Large intestine (tissue), 3 donors: ENCODE data around the gene RNF11. TPM values are rescaled to one million over a fixed set of nuclear protein-coding genes. Genes with fewer than 3 reads are reported as not detected.

Source experiments
- DNase-seq, 2 donors: peaks; one replicate each; pipeline versions ENCODE4 v3.0.0 to v3.0.0-alpha.2; 2013
- H3K27ac ChIP-seq: one replicate; pipeline ENCODE4 v1.5.1; 2013; ENCODE audit warnings: low read length
- H3K27me3 ChIP-seq: 2 replicates; pipeline ENCODE4 v1.6.1; 2013; ENCODE audit warnings: low read length; ENCODE audit not compliant: control insufficient read depth, insufficient read depth
- H3K36me3 ChIP-seq: 2 replicates; pipeline ENCODE4 v1.6.1; 2013; ENCODE audit warnings: low read length; ENCODE audit not compliant: control insufficient read depth, insufficient read depth
- H3K4me1 ChIP-seq: one replicate; pipeline ENCODE4 v1.6.1; 2013; ENCODE audit warnings: low read length; ENCODE audit not compliant: control insufficient read depth, insufficient read depth
- H3K4me3 ChIP-seq: one replicate; pipeline ENCODE4 v1.5.1; 2013; ENCODE audit warnings: low read length
- H3K9me3 ChIP-seq: one replicate; pipeline ENCODE4 v1.6.1; 2013; ENCODE audit warnings: mild to moderate bottlenecking, low read depth, low read length, moderate library complexity; ENCODE audit not compliant: control insufficient read depth
- WGBS: methylation state at CpG from one replicate; pipeline ENCODE4 v1.1.5; 2013; ENCODE audit warnings: low lambda C conversion rate; ENCODE audit not compliant: insufficient coverage; 5-methylcytosine and 5-hydroxymethylcytosine counted together
- polyA plus RNA-seq: library from polyadenylated mRNA; unstranded; fragments of 120-200 nt; gene quantifications from one replicate; pipeline ENCODE4 v1.2.1, GENCODE V29; 2013

The RNF11 gene
- polyA plus RNA-seq, 1 donor: 80.0 TPM

DNA sequence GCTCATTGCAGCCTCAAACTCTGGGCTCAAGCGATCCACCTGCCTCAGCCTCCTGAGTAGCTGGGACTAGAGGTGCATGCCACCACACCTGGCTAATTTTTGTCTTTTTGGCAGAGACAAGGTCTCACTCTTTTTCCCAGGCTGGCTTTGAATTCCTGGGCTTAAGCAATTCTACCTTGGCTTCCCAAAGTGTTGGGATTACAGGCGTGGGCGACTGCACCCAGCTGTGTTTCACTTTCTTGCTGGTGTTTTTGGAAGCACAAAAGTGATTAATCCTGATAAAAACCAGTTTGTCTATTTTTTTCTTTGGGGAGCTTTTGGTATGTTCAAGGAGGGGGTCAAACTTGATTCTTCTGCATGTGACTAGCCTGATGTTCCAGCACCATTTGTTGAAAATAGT is 19.3 kb downstream of the RNF11 start:
- Histone ChIP-seq H3K4me1 (no peaks in the 10 kb centered on the region), H3K9me3 (no peaks in the 10 kb centered on the region), H3K27ac (no peak overlapping the region), H3K27me3 (no peaks in the 10 kb centered on the region), H3K36me3 (no peaks in the 10 kb centered on the region), H3K4me3 (no peak overlapping the region)
- WGBS: no CpG with 5 or more reads among the region's 3 CpGs
- DNase-seq: no peak

DNA sequence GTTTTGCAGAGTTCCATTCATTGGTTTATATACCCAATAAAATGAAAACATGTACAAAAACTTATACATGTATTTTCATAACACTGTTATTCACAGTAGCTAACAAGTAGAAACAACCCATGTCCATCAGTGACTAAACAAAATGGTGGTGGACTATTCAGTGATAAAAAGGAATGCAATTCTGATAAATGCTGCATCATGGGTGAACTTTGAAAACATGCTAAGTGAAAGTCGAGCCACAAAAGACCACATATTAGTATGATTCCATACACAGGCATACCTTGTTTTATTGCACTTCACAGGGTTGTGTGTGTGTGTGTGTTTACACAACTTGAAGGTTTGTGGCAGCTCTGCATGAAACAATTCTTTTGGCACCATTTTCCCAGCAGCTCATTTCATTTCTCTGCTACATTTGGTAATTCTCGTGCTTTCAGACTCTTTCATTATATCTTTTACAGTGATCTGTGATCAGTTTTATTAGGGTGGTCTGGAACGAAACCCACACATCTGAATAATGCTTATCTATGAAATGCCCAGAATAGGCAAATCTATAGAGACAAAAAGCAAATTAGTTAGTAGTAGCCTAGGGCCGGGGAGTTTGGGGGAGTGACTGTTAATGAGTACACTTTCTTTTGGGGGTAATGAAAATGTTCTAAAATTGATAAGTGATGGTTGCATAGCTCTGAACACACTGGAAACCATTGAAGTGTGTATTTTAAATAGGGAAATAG is 27.2 kb downstream of the RNF11 start:
- no peaks in the 10 kb centered on the region for H3K27me3 ChIP-seq
- H3K27ac ChIP-seq: no peak overlapping the region
- H3K36me3 ChIP-seq: peaks cover 3% of the 10 kb centered on the region
- 100% methylated on average over 1 of the region's 4 CpGs for WGBS
- no peak for DNase-seq
- H3K4me3 ChIP-seq: no peak overlapping the region
- H3K4me1 ChIP-seq: no peaks in the 10 kb centered on the region
- H3K9me3 ChIP-seq: no peaks in the 10 kb centered on the region

DNA sequence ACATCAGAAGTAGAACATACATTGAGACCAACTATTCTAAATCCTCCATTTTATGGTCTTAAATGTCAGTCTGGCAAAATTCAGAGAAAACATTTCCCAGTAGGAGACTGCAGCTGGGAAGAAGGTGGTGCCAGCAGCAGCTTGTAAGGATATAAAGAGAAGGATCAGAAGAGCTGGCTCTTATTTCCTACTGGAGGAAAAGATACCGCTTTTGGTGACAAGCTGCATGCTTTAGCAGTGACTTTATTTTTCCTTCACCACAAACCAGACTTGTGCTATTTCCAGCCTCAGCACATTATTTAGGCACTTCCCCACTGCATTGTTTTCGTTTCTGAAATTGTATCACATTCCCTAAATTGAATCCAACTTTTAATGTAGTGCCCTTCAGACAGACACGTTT is 28.4 kb downstream of the RNF11 start:
- WGBS: 62% methylated on average over 2 of the region's 3 CpGs
- Histone ChIP-seq H3K4me1 (no peaks in the 10 kb centered on the region), H3K27ac (no peak overlapping the region), H3K9me3 (no peaks in the 10 kb centered on the region), H3K4me3 (no peak overlapping the region), H3K27me3 (no peaks in the 10 kb centered on the region), H3K36me3 (peaks cover 7% of the 10 kb centered on the region)
- DNase-seq: no peak

DNA sequence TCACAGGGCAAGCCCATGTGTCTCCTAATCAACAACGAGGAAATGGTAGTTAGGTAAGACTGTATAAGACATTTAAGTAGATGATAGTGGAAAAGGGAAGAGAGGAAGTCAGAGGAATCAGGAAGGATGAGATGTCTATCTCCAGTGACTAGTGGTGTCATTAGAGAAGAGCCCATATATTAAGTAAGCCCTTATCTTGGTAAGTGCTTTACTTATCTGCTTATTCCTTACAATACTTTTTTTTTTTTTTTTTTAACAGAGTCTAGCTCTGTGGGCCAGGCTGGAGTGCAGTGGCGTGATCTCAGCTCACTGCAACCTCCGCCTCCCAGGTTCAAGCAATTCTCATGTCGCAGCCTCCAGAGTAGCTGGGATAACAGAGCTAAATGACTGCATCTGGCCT is 29.5 kb downstream of the RNF11 start:
- Histone ChIP-seq H3K9me3 (no peaks in the 10 kb centered on the region), H3K27ac (no peak overlapping the region), H3K36me3 (peaks cover 10% of the 10 kb centered on the region)

DNA sequence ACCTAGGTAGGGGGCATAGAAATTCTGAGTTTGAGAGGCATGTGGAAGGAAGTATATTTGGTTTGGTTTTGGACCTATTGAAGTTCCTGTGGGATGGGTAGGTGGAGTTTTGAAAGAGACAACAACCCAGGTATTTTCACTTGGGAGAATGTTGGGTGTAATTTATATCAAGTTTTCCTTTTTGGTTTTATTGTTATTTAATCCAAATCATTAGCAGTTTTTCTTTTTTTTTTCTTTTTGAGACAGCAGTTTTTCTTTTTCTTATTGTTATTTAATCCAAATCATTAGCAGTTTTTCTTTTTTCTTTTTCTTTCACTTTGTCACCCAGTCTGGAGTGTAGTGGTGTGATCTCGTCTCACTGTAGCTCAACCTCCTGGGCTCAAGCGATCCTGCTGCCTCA is 30.1 kb downstream of the RNF11 start:
- Histone ChIP-seq H3K9me3 (no peaks in the 10 kb centered on the region), H3K27ac (no peak overlapping the region), H3K4me1 (no peaks in the 10 kb centered on the region), H3K27me3 (no peaks in the 10 kb centered on the region), H3K4me3 (no peak overlapping the region), H3K36me3 (peaks cover 16% of the 10 kb centered on the region)
- no CpG with 5 or more reads among the region's 2 CpGs for WGBS
- no peak for DNase-seq

More for the DNA sequence above, 29.5 kb downstream of the RNF11 start:
- H3K27me3 ChIP-seq: no peaks in the 10 kb centered on the region
- WGBS: no CpG with 5 or more reads among the region's 4 CpGs
- DNase-seq: no peak
- no peak overlapping the region for H3K4me3 ChIP-seq
- H3K4me1 ChIP-seq: no peaks in the 10 kb centered on the region

DNA sequence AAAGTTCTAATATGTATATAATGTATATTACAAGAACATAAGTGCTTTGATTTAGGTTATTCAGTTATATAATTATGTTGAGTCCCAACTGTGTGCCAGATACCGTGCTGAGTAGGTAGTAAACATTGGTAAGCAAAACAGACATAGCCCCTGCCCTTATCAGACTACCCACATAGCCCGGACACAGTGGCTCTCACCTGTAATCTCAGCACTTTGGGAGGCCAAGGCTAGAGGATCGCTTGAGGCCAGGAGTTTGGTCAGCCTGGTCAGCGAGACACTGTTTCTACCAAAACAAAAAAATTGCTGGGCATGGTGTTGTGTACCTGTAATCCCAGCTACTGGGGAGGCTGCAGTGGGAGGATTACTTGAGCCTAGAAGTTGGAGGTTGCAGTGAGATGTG is 30.7 kb downstream of the RNF11 start:
- DNase-seq: no peak
- Histone ChIP-seq H3K4me3 (no peak overlapping the region), H3K36me3 (peaks cover 17% of the 10 kb centered on the region), H3K27ac (no peak overlapping the region), H3K4me1 (no peaks in the 10 kb centered on the region), H3K27me3 (no peaks in the 10 kb centered on the region), H3K9me3 (no peaks in the 10 kb centered on the region)
- no CpG with 5 or more reads among the region's 4 CpGs for WGBS

DNA sequence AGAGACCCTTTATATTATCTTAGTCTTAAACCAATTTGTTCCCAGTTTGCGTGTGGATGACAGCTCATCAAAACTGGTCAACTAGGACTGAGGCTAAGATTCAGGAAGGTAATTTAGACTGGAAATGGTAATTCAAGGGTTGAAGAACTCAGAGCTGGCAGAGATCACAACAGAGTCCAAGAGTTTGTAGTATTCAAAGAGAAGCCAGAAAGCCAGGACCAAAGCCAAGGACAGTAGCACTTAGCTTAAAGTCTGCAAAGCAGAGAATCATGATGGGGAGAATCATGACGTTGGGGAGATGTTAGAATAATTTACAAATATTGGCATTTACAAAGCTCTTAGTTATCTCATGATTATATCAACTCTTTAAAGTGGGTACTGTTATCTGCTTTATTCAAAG is 32.6 kb downstream of the RNF11 start:
- Histone ChIP-seq H3K9me3 (no peaks in the 10 kb centered on the region), H3K4me1 (no peaks in the 10 kb centered on the region), H3K27me3 (no peaks in the 10 kb centered on the region), H3K36me3 (peaks cover 17% of the 10 kb centered on the region), H3K4me3 (no peak overlapping the region), H3K27ac (no peak overlapping the region)
- 79% methylated on average over 2 of the region's 2 CpGs for WGBS
- no peak for DNase-seq

DNA sequence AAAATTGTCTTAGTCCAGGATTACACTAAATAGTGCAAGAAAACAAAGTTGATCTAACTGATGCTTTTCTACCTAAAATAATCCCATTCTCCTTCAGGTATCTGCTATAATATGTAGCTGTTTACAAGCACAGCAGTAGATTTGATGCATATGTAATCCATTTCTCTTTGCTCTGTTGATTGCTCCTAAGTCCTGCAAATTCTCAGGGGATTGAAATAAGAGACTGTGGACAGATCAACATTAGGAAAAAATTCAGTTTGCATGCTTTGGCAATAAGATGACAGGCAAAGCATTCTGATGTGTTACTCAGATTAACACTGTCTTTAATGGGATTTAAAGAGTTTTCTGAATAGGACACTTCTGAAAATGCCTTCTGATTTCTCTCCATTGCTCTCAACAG is 34.7 kb downstream of the RNF11 start:
- Histone ChIP-seq H3K4me1 (no peaks in the 10 kb centered on the region), H3K9me3 (no peaks in the 10 kb centered on the region), H3K27me3 (no peaks in the 10 kb centered on the region), H3K36me3 (peaks cover 17% of the 10 kb centered on the region), H3K27ac (no peak overlapping the region), H3K4me3 (no peak overlapping the region)
- DNase-seq: no peak

DNA sequence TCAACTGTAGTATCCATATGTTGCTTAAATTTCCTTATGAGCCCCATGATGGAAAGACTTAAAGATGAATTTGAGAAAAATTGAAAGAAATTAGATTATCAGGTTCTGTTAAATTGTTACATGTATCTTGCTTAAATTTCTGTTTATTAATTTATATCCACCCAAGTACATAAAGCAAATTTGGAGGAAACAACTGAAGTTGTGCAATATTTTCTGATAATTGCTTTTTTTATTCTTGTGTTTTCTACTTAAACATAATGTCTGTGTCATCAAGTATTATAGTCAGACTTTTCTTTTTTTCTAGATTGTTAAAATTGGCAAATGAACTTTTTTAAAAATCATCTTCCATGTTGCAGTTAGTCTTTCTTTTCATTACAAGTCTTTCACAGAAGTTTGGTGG is 36.8 kb downstream of the RNF11 start:
- H3K4me3 ChIP-seq: no peak overlapping the region
- H3K9me3 ChIP-seq: no peaks in the 10 kb centered on the region
- H3K27me3 ChIP-seq: no peaks in the 10 kb centered on the region
- H3K4me1 ChIP-seq: no peaks in the 10 kb centered on the region
- H3K36me3 ChIP-seq: peaks cover 17% of the 10 kb centered on the region
- DNase-seq: no peak
- H3K27ac ChIP-seq: no peak overlapping the region

DNA sequence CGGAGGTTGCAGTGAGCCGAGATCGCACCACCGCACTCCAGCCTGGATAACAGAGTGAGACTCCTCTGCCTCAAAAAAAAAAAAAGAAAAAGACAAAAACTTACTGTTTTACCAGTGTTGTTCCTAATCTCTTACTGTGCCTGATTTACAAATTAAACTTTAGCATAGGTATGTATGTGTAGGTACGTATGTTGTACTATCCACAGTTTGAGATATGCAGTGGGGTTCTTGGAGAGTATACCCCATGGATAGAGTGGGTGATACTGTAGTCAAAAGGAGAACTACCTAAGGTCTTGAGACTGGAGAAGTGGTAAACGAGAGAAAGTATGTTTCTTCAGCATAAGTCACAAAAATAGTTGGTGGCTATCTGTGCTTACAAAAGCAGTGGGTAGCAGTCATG is 38.6 kb downstream of the RNF11 start:
- DNase-seq: no peak
- Histone ChIP-seq H3K27ac (no peak overlapping the region), H3K36me3 (peaks cover 14% of the 10 kb centered on the region), H3K4me1 (no peaks in the 10 kb centered on the region), H3K27me3 (no peaks in the 10 kb centered on the region), H3K4me3 (no peak overlapping the region), H3K9me3 (no peaks in the 10 kb centered on the region)
- 96% methylated on average over 4 of the region's 6 CpGs for WGBS

DNA sequence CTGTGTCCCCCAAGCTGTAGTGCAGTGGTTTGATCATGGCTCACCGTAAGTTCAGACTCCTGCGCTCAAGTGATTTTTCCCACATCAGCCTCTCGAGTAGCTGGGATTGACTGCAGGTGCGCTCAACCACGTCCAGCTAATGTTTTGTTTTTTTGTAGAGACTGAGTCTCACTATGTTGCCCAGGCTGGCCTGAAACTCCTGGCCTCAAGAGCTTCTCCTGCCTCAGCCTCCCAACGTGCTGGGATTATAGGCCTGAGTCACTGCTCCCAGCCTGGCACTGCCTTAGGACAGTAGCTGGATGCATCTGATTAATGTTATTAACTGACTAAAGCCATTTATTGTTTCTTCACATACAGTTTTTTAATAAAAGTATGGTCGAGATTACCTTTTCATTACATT is 40.2 kb downstream of the RNF11 start:
- H3K4me3 ChIP-seq: no peak overlapping the region
- 88% methylated on average over 1 of the region's 7 CpGs for WGBS
- peaks cover 4% of the 10 kb centered on the region for H3K36me3 ChIP-seq
- no peaks in the 10 kb centered on the region for H3K4me1 ChIP-seq
- H3K27me3 ChIP-seq: no peaks in the 10 kb centered on the region
- DNase-seq: no peak
- H3K27ac ChIP-seq: no peak overlapping the region
- H3K9me3 ChIP-seq: no peaks in the 10 kb centered on the region
